Islet of Langerhans (tissue), 1 donor: ENCODE results near the gene RUNDC3A.
"Not testable (repeated sequence)": the region's sequence is repeated elsewhere in the genome, so short reads cannot be mapped to it uniquely, and the experiment has no call there.

Experiments used
- FAIRE-seq: peaks from one replicate; lab custom pipeline; 2011; peaks lifted over from hg19 to GRCh38; lab: Jason Lieb, UNC

Gene RUNDC3A

GRCh38 chr17:44360826-44361225 lies 52.4 kb downstream of the RUNDC3A start:
- FAIRE-seq: no peak

- no peak for FAIRE-seq
Observed at GRCh38 chr17:44361292-44362260, 53.2 kb downstream of the RUNDC3A start.

- FAIRE-seq: no peak
Observed at GRCh38 chr17:44362459-44362948, 54.1 kb downstream of the RUNDC3A start.

GRCh38 chr17:44362949-44363612 lies 54.7 kb downstream of the RUNDC3A start:
- FAIRE-seq: no peak

- no peak for FAIRE-seq
Observed at GRCh38 chr17:44363613-44364159, 55.3 kb downstream of the RUNDC3A start, which contains the start of gene FAM171A2. Gene FAM171A2 (minus strand): TSS chr17:44363853. CDS start chr17:44363714, 139 bp downstream.

GRCh38 chr17:44365051-44365450 lies 56.6 kb downstream of the RUNDC3A start:
- not testable (repeated sequence) for FAIRE-seq

GRCh38 chr17:44367231-44367979 lies 59.0 kb downstream of the RUNDC3A start:
- no peak for FAIRE-seq
